Glutamatergic neuron (in vitro differentiated cells): ENCODE measurements around the gene DOC2A. TPM values are rescaled to one million over a fixed set of nuclear protein-coding genes. Genes with fewer than 3 reads are reported as not detected.

Source experiments
- DNase-seq: peaks from one replicate; pipeline ENCODE4 v3.0.0; 2022
- H3K27ac Mint-ChIP-seq: one replicate; pipeline ENCODE4 v1.8.0; 2020; ENCODE audit warnings: mild to moderate bottlenecking, mixed read lengths, inconsistent platforms; ENCODE audit not compliant: unreplicated experiment
- H3K27me3 Mint-ChIP-seq: one replicate; pipeline ENCODE4 v1.8.0; 2020; ENCODE audit warnings: mild to moderate bottlenecking, moderate library complexity, mixed read lengths, inconsistent platforms; ENCODE audit not compliant: unreplicated experiment
- H3K36me3 Mint-ChIP-seq: one replicate; pipeline ENCODE4 v1.8.0; 2020; ENCODE audit warnings: mild to moderate bottlenecking, mixed read lengths, inconsistent platforms; ENCODE audit not compliant: unreplicated experiment
- H3K4me1 Mint-ChIP-seq: one replicate; pipeline ENCODE4 v1.8.0; 2020; ENCODE audit warnings: mild to moderate bottlenecking, low read depth, mixed read lengths, inconsistent platforms; ENCODE audit not compliant: unreplicated experiment
- H3K4me3 Mint-ChIP-seq: one replicate; pipeline ENCODE4 v1.8.0; 2020; ENCODE audit warnings: mild to moderate bottlenecking, mixed read lengths, inconsistent platforms; ENCODE audit not compliant: unreplicated experiment
- H3K9me3 Mint-ChIP-seq: one replicate; pipeline ENCODE4 v1.8.0; 2020; ENCODE audit warnings: mild to moderate bottlenecking, moderate library complexity, mixed read lengths, inconsistent platforms; ENCODE audit not compliant: unreplicated experiment
- CTCF ChIP-seq: fragments of 200-600 bp; sonication (generic); IDR thresholded peaks from one replicate; pipeline ENCODE4 v1.5.0; 2021; ENCODE audit not compliant: partially characterized antibody, unreplicated experiment
- total RNA-seq: library from RNA; stranded (reverse); fragmentation: NEBNext Ultra II Directional; extraction: Animal tissue kit (Norgen Biotek cat#: 25700); gene quantifications from one replicate; pipeline ENCODE4 v1.2.1, GENCODE V29; 2021; ENCODE audit not compliant: unreplicated experiment

Gene DOC2A
- total RNA-seq, 1 donor from 2014 or later = 4.2 TPM

GRCh38 chr16:30005341-30006094, 5.3 kb downstream of the DOC2A start:
- Mint-ChIP-seq H3K36me3 (no peaks in the 10 kb centered on the region), H3K4me1 (peaks cover 11% of the 10 kb centered on the region), H3K27ac (no peak overlapping the region), H3K27me3 (peaks cover 11% of the 10 kb centered on the region), H3K4me3 (no peak overlapping the region), H3K9me3 (peaks cover 8% of the 10 kb centered on the region)
- peak; percentile 79 for TF ChIP-seq CTCF
- DNase-seq = peak; percentile 66

- Mint-ChIP-seq H3K27me3 (peaks cover 13% of the 10 kb centered on the region), H3K36me3 (no peaks in the 10 kb centered on the region), H3K4me1 (peaks cover 16% of the 10 kb centered on the region), H3K4me3 (no peak overlapping the region), H3K27ac (no peak overlapping the region), H3K9me3 (peaks cover 9% of the 10 kb centered on the region)
- no peak for TF ChIP-seq CTCF
- no peak for DNase-seq
Measured at GRCh38 chr16:30004811-30005242, 6.0 kb downstream of the DOC2A start.

- peaks cover 20% of the 10 kb centered on the region for H3K4me1 Mint-ChIP-seq
- H3K27ac Mint-ChIP-seq = no peak overlapping the region
- peaks cover 9% of the 10 kb centered on the region for H3K9me3 Mint-ChIP-seq
- TF ChIP-seq CTCF = no peak
- no peak overlapping the region for H3K4me3 Mint-ChIP-seq
- H3K27me3 Mint-ChIP-seq = peaks cover 15% of the 10 kb centered on the region
- DNase-seq = no peak
- H3K36me3 Mint-ChIP-seq = no peaks in the 10 kb centered on the region
Measured at GRCh38 chr16:30004424-30004776, 6.4 kb downstream of the DOC2A start.

- peaks cover 13% of the 10 kb centered on the region for H3K27me3 Mint-ChIP-seq
- no peak overlapping the region for H3K4me3 Mint-ChIP-seq
Measured at GRCh38 chr16:30003670-30004423, 7.0 kb downstream of the DOC2A start.

More at GRCh38 chr16:30003670-30004423, 7.0 kb downstream of the DOC2A start:
- TF ChIP-seq CTCF = no peak
- Mint-ChIP-seq H3K9me3 (peaks cover 9% of the 10 kb centered on the region), H3K27ac (no peak overlapping the region), H3K4me1 (peaks cover 20% of the 10 kb centered on the region), H3K36me3 (no peaks in the 10 kb centered on the region)
- no peak for DNase-seq
